Mesothelial cell of epicardium (in vitro differentiated cells): ENCODE measurements around the gene QSOX1. TPM values are rescaled to one million over a fixed set of nuclear protein-coding genes. Genes with fewer than 3 reads are reported as not detected.

Experiments
- DNase-seq, 2 experiments: peaks; one replicate each; pipeline ENCODE4 v3.0.0; 2021; ENCODE audit warnings: low spot score in 2 of 2; ENCODE audit not compliant: unreplicated experiment in 2 of 2
- H3K27ac Mint-ChIP-seq: 2 replicates; pipeline ENCODE4 v1.8.0; 2021; ENCODE audit warnings: mixed read lengths
- H3K27me3 Mint-ChIP-seq: 2 replicates; pipeline ENCODE4 v1.8.0; 2021; ENCODE audit warnings: low read depth, mixed read lengths
- H3K36me3 Mint-ChIP-seq: 2 replicates; pipeline ENCODE4 v1.8.0; 2021; ENCODE audit warnings: mixed read lengths
- H3K4me1 Mint-ChIP-seq: 2 replicates; pipeline ENCODE4 v1.8.0; 2021; ENCODE audit warnings: mixed read lengths
- H3K4me3 Mint-ChIP-seq: 2 replicates; pipeline ENCODE4 v1.8.0; 2021; ENCODE audit warnings: mild to moderate bottlenecking, moderate library complexity, mixed read lengths
- H3K9me3 Mint-ChIP-seq: 2 replicates; pipeline ENCODE4 v1.8.0; 2021; ENCODE audit warnings: mixed read lengths
- total RNA-seq: library from RNA; stranded (reverse); gene quantifications from 3 replicates; pipeline ENCODE4 v1.2.1, GENCODE V29; 2021
- TF ChIP-seq, protein P1 (sequence below): fragments of 200-600 bp; sonication (generic); IDR thresholded peaks from one replicate; pipeline ENCODE4 v1.5.0; 2021; ENCODE audit warnings: antibody characterized with exemption; ENCODE audit not compliant: unreplicated experiment

QSOX1 gene
- total RNA-seq, 1 donor from 2014 or later, result 70.6 TPM

DNA sequence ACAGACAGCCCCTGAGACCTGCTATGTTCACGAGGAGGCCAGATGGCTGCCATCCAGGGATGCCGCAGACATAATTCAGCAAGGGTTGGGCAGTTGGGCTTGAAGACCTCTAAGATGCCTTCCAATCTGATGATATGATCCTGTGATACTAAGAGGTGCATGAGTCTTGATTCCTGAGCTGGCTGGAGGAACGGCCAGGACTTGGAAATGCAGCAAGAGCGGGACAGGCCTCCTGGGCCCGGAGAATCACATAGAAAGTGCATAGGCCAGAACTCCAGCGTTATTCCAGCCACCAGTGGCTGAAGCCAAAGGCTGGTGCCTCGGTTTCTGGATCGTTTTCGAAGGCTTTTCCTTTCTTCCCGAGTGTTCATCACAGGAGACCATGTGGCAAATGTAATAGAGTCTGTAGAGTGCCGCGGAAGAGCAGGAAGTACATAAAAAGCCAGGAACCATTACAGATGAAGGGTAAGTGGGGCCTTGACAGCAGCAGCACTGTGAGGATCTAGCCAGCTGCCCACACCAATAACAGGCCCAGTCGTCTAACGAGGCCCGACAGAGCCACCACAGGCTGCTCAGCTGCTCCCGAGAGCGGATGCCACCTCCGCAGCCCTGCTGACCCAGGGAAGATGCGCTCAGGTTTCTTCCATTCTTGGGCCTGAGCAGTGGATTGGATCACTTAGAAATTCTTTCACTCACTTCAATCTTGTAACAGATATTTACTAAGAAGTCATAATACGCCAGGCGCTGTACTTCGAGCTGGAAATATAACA, 61.4 kb downstream of the QSOX1 start:
- Mint-ChIP-seq H3K36me3 (no peaks in the 10 kb centered on the region), H3K9me3 (no peaks in the 10 kb centered on the region), H3K27ac (no peak overlapping the region), H3K27me3 (peaks cover 6% of the 10 kb centered on the region), H3K4me3 (no peak overlapping the region), H3K4me1 (no peaks in the 10 kb centered on the region)
- no peak for DNase-seq
- TF ChIP-seq, protein P1, sequence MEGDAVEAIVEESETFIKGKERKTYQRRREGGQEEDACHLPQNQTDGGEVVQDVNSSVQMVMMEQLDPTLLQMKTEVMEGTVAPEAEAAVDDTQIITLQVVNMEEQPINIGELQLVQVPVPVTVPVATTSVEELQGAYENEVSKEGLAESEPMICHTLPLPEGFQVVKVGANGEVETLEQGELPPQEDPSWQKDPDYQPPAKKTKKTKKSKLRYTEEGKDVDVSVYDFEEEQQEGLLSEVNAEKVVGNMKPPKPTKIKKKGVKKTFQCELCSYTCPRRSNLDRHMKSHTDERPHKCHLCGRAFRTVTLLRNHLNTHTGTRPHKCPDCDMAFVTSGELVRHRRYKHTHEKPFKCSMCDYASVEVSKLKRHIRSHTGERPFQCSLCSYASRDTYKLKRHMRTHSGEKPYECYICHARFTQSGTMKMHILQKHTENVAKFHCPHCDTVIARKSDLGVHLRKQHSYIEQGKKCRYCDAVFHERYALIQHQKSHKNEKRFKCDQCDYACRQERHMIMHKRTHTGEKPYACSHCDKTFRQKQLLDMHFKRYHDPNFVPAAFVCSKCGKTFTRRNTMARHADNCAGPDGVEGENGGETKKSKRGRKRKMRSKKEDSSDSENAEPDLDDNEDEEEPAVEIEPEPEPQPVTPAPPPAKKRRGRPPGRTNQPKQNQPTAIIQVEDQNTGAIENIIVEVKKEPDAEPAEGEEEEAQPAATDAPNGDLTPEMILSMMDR, result no peak

DNA sequence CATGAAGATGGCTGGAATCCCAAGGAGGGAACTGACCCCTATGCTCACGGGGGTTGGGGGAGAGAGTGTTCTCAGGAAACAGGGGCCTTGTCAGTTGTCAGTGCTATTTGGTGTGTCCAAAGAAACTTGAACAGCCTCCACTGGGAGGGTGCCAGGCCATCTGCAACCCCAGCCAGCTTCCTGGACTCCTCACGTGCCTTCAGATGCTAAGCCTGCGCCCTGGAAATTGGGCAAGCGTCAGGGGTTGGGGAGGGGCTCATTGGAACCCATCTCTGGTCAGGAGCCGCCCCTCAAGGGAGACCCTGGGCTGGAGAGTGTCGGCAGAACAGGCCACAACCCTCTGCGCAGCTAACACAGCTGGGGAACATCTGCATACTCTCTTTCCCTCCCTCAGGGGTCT, 62.3 kb downstream of the QSOX1 start:
- Mint-ChIP-seq H3K27ac (no peak overlapping the region), H3K9me3 (no peaks in the 10 kb centered on the region), H3K36me3 (no peaks in the 10 kb centered on the region), H3K4me1 (no peaks in the 10 kb centered on the region), H3K4me3 (no peak overlapping the region), H3K27me3 (peaks cover 13% of the 10 kb centered on the region)
- no peak for DNase-seq
- TF ChIP-seq, protein P1, result no peak

DNA sequence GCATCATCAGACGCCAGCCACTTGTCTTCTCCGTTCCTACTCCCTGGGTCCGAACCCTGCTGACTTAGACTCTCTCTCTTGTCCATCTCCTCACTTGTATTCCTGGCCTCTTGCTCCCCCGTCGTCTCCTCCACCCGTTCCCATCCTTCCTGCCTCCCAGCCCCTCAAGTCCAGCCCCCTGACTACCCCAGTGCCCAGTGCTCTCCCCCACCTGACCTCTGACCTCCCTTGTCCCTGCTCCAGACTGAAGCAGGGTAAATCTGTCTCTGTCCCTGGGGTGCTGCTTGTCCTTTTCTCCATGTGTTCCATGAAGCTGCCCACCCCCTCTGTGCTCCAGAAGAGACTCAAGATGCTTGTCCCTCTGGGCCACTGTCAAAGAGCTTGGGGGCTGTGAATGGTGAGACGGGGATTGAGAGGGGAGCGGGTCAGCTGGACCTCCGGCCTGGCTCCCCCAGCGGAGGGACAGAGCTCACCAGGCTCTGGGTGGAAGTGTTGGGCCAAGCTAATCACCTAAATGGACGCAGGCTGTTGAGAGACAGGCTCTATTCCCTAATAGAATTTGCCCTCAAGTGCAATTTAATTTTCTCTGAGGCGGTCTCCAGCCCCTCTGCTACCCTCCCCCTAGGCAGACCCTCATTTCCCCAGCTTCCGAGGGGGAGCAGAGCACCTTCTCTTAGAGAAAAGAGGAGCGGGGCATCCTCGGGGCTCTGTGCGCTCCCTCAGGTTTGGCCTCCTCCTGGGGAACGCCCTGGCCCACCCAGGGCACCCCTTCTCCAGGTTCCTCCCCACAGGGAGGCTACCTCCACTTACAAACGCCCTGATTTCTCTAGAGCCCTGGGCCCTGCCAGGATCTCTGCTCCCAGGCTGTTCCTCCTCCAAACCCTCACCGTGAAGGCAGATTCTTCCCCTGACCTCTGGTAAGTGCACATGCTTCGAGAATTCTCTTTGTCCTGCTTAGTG, 64.4 kb downstream of the QSOX1 start:
- TF ChIP-seq, protein P1, result no peak
- no peak for DNase-seq
- H3K4me3 Mint-ChIP-seq, result no peak overlapping the region
- H3K9me3 Mint-ChIP-seq, result no peaks in the 10 kb centered on the region
- no peak overlapping the region for H3K27ac Mint-ChIP-seq
- H3K4me1 Mint-ChIP-seq, result no peaks in the 10 kb centered on the region
- no peaks in the 10 kb centered on the region for H3K36me3 Mint-ChIP-seq
- H3K27me3 Mint-ChIP-seq, result peaks cover 34% of the 10 kb centered on the region

DNA sequence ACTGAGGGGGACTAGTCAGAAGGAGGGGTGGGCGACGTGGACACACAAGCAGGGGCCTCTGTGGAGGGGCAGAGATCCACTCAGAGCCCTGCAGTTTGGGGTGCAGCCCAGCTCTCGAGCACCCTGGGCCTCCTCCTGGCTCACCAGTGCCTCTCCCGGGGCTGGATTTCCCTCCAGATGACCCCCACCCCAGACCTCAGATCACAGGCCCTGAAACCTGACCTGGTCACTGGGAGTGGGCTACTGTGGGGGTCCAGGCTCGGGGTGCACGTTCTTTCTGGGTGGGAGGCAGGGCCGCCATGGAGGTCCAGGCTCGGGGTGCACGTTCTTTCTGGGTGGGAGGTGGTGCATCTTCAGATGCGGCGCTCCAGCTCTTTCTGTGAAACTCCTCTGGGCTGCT, 65.1 kb downstream of the QSOX1 start:
- H3K36me3 Mint-ChIP-seq, result no peaks in the 10 kb centered on the region
- no peaks in the 10 kb centered on the region for H3K4me1 Mint-ChIP-seq
- TF ChIP-seq, protein P1, result no peak

DNA sequence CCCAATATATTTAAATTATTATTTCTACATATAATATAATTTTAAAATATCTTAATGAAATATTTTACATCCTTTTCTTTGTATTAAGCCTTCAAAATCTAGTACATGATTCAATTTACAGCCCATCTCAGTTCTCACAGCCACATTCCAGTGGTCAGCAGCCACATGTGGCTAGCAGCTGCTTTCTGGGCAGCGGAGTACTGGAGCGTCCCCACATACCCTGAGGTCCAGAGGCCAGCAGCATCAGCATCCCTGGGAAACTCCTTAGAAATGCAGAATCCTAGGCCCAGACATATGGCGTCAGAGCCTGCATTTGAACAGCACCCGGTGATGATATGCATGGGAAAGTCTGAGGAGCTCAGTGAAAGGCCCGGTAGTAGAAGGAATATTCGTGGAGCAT, 66.8 kb downstream of the QSOX1 start:
- DNase-seq, result no peak
- Mint-ChIP-seq H3K9me3 (no peaks in the 10 kb centered on the region), H3K4me3 (no peak overlapping the region), H3K27ac (no peak overlapping the region), H3K4me1 (no peaks in the 10 kb centered on the region), H3K27me3 (peaks cover 57% of the 10 kb centered on the region), H3K36me3 (no peaks in the 10 kb centered on the region)
- TF ChIP-seq, protein P1, result no peak

More for the DNA sequence above, 65.1 kb downstream of the QSOX1 start:
- Mint-ChIP-seq H3K27me3 (peaks cover 41% of the 10 kb centered on the region), H3K4me3 (no peak overlapping the region), H3K27ac (no peak overlapping the region), H3K9me3 (no peaks in the 10 kb centered on the region)
- DNase-seq, result no peak
